AG04450 (cell line): Measurements from ENCODE around the gene TUBGCP2. TPM values are rescaled to one million over a fixed set of nuclear protein-coding genes. Genes with fewer than 3 reads are reported as not detected.

ENCODE experiments used
- CTCF ChIA-PET: fragments of 300-600, 350-600 bp; formaldehyde crosslinking; extraction: SDS; loops from one replicate; lab custom pipeline; 2022; ENCODE audit warnings: antibody characterized with exemption, inconsistent platforms; lab: Charles Lee
- POLR2A ChIA-PET: fragments of 350-600 bp; formaldehyde crosslinking; extraction: SDS; loops from one replicate; lab custom pipeline; 2021; ENCODE audit warnings: antibody characterized with exemption, inconsistent platforms; lab: Yijun Ruan, JAX
- DNase-seq: peaks from one replicate; pipeline ENCODE4 v3.0.0-alpha.2; 2011; ENCODE audit warnings: low read depth, low spot score
- H3K27ac ChIP-seq: one replicate; pipeline ENCODE4 v1.5.1; 2012; ENCODE audit warnings: low read depth, low read length, control low read depth
- H3K27me3 ChIP-seq: one replicate; pipeline ENCODE4 v1.6.0; 2012; ENCODE audit warnings: low read length; ENCODE audit not compliant: control insufficient read depth, insufficient read depth
- H3K4me3 ChIP-seq: 2 replicates; pipeline ENCODE4 v1.5.1; 2011; ENCODE audit warnings: mild to moderate bottlenecking, low read depth, low read length, control low read depth
- H3K9me3 ChIP-seq: 2 replicates; pipeline ENCODE4 v1.5.1; 2012; ENCODE audit warnings: low read length; ENCODE audit not compliant: control insufficient read depth, insufficient read depth
- polyA plus RNA-seq: library from polyadenylated mRNA; depleted of rRNA; stranded (reverse); fragments of >200 nt; gene quantifications from 2 replicates; pipeline ENCODE4 v1.2.3, GENCODE V29; 2011
- TF ChIP-seq, protein P1 (sequence below): IDR thresholded peaks from 2 replicates; pipeline ENCODE4 v1.5.1; 2011; ENCODE audit warnings: low read depth, low read length, control low read depth, inconsistent platforms

TUBGCP2 gene
- polyA plus RNA-seq, 1 experiment = 40.0 TPM

DNA sequence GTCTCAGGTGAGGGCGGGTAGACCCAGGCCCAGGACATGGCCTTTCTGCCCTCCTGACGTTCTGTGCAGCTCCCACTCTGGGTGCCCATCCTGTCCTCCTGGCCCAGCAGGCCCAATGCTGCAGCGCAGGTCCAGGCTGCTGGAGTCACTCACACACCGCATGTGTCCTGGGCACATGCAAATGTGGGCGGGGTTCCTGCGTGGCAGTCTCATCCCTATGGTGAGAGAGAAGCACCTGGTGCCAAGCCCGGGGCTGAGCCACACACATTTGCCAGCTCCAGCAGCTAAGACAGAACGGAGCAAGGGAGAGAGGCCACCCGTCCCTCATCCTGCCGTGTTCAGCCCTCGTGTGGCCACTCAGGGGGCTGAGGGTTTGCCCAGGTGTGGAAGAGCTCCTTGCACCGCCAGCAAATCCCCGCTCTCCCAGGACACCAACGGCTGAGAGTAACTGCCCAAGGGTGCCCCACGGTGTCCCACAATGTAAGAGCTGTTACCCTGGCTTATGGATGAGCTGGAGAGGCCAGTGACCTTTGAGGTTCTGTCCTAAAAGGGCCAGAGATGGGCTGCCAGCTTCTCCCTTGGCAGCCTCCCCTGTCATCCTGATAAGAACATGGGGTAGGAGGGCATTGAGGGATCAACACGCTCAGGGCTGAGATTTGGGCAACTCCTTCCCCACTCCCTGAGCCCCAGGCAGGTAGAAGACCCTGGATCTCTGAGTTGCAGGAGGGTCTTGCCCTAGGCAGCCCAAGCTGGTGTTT is 44.7 kb upstream of the TUBGCP2 start:
- CTCF ChIA-PET = interaction anchor here (1.6 kb wide), 1 partner anchor 24 kb away, joined by 8 read pairs; no protein-coding TSS in a partner anchor
- no peak for DNase-seq
- no peak overlapping the region for H3K4me3 ChIP-seq
- H3K27ac ChIP-seq = no peak overlapping the region
- POLR2A ChIA-PET = no interaction called here
- H3K27me3 ChIP-seq = no peaks in the 10 kb centered on the region
- no peaks in the 10 kb centered on the region; the same call in 1 of the 2 replicates for H3K9me3 ChIP-seq
- TF ChIP-seq, protein P1, sequence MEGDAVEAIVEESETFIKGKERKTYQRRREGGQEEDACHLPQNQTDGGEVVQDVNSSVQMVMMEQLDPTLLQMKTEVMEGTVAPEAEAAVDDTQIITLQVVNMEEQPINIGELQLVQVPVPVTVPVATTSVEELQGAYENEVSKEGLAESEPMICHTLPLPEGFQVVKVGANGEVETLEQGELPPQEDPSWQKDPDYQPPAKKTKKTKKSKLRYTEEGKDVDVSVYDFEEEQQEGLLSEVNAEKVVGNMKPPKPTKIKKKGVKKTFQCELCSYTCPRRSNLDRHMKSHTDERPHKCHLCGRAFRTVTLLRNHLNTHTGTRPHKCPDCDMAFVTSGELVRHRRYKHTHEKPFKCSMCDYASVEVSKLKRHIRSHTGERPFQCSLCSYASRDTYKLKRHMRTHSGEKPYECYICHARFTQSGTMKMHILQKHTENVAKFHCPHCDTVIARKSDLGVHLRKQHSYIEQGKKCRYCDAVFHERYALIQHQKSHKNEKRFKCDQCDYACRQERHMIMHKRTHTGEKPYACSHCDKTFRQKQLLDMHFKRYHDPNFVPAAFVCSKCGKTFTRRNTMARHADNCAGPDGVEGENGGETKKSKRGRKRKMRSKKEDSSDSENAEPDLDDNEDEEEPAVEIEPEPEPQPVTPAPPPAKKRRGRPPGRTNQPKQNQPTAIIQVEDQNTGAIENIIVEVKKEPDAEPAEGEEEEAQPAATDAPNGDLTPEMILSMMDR = no peak

DNA sequence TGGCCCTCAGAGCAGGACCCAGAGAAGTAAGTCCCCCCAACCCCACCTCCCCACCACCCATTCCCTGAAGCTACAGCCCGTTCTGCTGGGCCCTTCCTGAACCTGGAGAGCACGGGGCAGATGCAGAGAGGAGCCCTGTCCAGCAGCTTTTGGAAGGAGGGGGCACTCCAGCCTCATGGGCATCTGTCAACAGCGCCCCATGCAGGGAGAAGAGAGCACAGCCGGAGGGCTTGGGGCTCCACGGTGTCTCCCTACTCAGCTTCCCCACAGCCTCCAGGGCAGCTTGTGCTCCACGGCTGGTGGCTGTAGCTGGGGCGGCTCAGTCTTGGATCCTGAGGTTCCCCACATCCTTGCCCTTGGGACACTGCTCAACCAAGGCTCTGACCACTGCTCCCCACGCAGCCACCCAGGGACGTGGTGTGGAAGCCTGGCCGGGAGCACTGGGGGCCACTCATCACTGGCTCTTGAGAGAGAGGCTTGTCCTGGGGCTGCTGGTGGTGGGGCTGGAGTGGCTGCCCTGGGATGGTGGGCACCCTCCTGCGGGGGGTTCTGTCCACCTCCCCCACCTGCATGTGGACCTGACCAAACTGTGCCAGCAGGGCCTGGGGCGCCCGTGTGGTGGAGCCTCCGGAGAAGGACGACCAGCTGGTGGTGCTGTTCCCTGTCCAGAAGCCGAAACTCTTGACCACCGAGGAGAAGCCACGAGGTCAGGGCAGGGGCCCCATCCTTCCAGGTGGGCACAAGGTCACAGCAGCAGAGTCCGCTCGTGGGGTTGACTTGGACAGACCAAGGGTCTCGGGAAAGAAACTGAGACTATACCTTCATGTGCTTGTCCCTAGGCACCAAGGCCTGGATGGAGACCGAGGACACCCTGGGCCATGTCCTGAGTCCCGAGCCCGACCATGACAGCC is 43.0 kb upstream of the TUBGCP2 start:
- no peak for DNase-seq
- Histone ChIP-seq H3K9me3 (no peaks in the 10 kb centered on the region; the same call in 1 of the 2 replicates), H3K27ac (no peak overlapping the region), H3K4me3 (no peak overlapping the region), H3K27me3 (peaks cover 3% of the 10 kb centered on the region)
- ChIA-PET CTCF (interaction anchor here (0.6 to 1.9 kb wide), 2 partner anchors 22 to 37 kb away, joined by 3 to 7 read pairs; no protein-coding TSS in a partner anchor), POLR2A (interaction anchor here (1.2 kb wide), 1 partner anchor 10 kb away, joined by 3 read pairs; no protein-coding TSS in a partner anchor)
- TF ChIP-seq, protein P1 = no peak

DNA sequence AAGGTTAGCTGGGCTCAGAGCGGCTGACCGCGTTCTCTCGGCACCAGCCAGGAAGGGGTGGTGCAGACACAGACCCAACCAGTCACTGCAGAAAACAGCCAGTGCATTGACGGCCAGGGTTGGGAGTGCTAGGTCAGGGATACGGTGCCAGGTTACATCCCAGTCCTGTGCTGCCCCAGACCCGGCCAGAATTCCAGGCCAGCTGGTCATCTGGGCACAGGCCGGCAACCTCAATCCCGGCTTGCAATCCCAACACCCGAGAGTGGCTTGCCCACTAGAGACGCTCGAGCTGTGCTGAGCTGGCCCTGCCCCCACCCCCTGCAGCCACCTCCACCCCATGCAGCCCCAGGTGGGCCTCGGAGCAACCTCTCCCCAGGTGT is 42.3 kb upstream of the TUBGCP2 start:
- ChIA-PET POLR2A (interaction anchor here (1.2 kb wide), 1 partner anchor 11 kb away, joined by 3 read pairs; no protein-coding TSS in a partner anchor), CTCF (interaction anchor here (0.6 to 1.9 kb wide), 2 partner anchors 21 to 37 kb away, joined by 3 to 7 read pairs; no protein-coding TSS in a partner anchor)
- Histone ChIP-seq H3K27ac (no peak overlapping the region), H3K4me3 (no peak overlapping the region), H3K27me3 (peaks cover 3% of the 10 kb centered on the region), H3K9me3 (no peaks in the 10 kb centered on the region; the same call in 1 of the 2 replicates)
- TF ChIP-seq, protein P1 = no peak
- DNase-seq = no peak

DNA sequence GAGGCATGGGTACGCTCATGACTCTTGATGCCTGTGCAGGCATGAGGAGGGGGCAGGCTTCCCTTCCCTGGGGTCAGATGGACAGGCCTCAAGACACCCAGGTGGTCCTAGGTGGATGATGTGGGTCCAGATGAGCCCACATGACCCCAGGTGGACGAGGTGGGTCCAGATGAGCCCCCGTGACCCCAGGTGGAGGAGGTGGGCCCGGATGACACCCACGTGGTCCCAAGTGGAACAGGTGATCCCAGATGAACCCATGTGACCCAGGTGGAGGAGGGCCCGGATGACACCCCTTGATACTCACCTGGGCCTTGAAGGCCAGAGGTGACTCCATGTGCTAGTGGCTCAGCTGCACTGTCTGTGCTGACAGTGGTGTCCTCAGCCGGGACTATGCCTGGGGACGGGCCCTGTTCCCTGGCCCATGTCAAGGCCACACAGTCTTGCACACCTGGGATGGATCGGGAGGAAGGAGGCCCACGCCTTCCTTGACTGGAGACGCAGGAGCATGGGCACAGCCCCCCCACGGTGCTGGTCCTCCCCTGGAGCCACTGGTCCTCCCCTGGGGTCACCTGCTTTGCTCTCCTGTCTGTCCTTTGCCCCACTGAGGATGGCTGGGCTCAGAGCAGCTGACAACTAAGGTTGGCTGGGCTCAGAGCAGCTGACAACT is 41.7 kb upstream of the TUBGCP2 start:
- CTCF ChIA-PET = interaction anchor here (1.9 kb wide), 1 partner anchor 21 kb away, joined by 7 read pairs; no protein-coding TSS in a partner anchor
- no peak for DNase-seq
- TF ChIP-seq, protein P1 = no peak

More for the DNA sequence above, 41.7 kb upstream of the TUBGCP2 start:
- POLR2A ChIA-PET = interaction anchor here (1.2 kb wide), 1 partner anchor 11 kb away, joined by 3 read pairs; no protein-coding TSS in a partner anchor
- no peaks in the 10 kb centered on the region; the same call in 1 of the 2 replicates for H3K9me3 ChIP-seq
- H3K4me3 ChIP-seq = no peak overlapping the region
- H3K27me3 ChIP-seq = peaks cover 5% of the 10 kb centered on the region
- H3K27ac ChIP-seq = no peak overlapping the region
